ENCODE data around the gene NFIA. TPM values are rescaled to one million over a fixed set of nuclear protein-coding genes. Genes with fewer than 3 reads are reported as not detected.

The NFIA gene
- total and polyA plus RNA-seq, 2 donors (not counting 1 experiment from before 2014, with no cell fraction given), result 0.28 to 0.54 TPM

- intact Hi-C loops (cut with micrococcal nuclease), result no loop called here
- Histone ChIP-seq H3K9ac (ENCODE audit: low read length) (no peak overlapping the region), H3K4me1 (ENCODE audit: control insufficient read depth in 2 of 2, insufficient read depth in 2 of 2, low read length in 2 of 2) (no peaks in the 10 kb centered on the region), H4K20me1 (ENCODE audit: control insufficient read depth, insufficient read depth, low read length, poor library complexity, severe bottlenecking) (no peaks in the 10 kb centered on the region), H3K36me3 (replicated peaks in 1 of 2; ENCODE audit: control extremely low read depth in 1 of 2, control insufficient read depth in 1 of 2, extremely low read depth in 1 of 2, insufficient read depth in 2 of 2, low read length in 1 of 2) (no peaks in the 10 kb centered on the region), H3K27me3 (replicated peaks in 1 of 4; ENCODE audit: control extremely low read depth in 1 of 4, control insufficient read depth in 3 of 4, insufficient read depth in 4 of 4, low read length in 3 of 4) (no peaks in the 10 kb centered on the region), H3K4me3 (ENCODE audit: control extremely low read depth in 1 of 5, extremely low read depth in 1 of 5, insufficient read depth in 1 of 5, low read depth in 2 of 5, low read length in 4 of 5) (no peak overlapping the region), H3K79me2 (ENCODE audit: control insufficient read depth, insufficient read depth, low read length) (no peaks in the 10 kb centered on the region), H2AFZ (ENCODE audit: insufficient read depth, low read depth, low read length, poor library complexity, severe bottlenecking) (no peak overlapping the region), H3K27ac (ENCODE audit: low read length in 2 of 2) (no peak overlapping the region), H3K4me2 (replicated peaks; ENCODE audit: low read depth, low read length, poor library complexity, severe bottlenecking) (no peak overlapping the region), H3K9me3 (ENCODE audit: control extremely low read depth in 1 of 3, control insufficient read depth in 2 of 3, insufficient read depth in 1 of 3, low read length in 2 of 3) (no peaks in the 10 kb centered on the region)
- CTCF ChIA-PET, result no interaction called here
- POLR2A ChIA-PET, result no interaction called here
- peaks cover 6% of the 10 kb centered on the region for H3K27me3 Mint-ChIP-seq
- H3K9me3 Mint-ChIP-seq (ENCODE audit: insufficient read depth), result no peaks in the 10 kb centered on the region
- H3K4me1 Mint-ChIP-seq, result no peaks in the 10 kb centered on the region
- H3K27ac Mint-ChIP-seq, result no peak overlapping the region
- no peak overlapping the region for H3K4me3 Mint-ChIP-seq
- TF ChIP-seq, protein P1, sequence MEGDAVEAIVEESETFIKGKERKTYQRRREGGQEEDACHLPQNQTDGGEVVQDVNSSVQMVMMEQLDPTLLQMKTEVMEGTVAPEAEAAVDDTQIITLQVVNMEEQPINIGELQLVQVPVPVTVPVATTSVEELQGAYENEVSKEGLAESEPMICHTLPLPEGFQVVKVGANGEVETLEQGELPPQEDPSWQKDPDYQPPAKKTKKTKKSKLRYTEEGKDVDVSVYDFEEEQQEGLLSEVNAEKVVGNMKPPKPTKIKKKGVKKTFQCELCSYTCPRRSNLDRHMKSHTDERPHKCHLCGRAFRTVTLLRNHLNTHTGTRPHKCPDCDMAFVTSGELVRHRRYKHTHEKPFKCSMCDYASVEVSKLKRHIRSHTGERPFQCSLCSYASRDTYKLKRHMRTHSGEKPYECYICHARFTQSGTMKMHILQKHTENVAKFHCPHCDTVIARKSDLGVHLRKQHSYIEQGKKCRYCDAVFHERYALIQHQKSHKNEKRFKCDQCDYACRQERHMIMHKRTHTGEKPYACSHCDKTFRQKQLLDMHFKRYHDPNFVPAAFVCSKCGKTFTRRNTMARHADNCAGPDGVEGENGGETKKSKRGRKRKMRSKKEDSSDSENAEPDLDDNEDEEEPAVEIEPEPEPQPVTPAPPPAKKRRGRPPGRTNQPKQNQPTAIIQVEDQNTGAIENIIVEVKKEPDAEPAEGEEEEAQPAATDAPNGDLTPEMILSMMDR (IDR thresholded peaks at IDR 0.05), result no peak
- no peak for TF ChIP-seq EZH2 (IDR thresholded peaks at IDR 0.05; ENCODE audit: borderline replicate concordance, insufficient read depth, low read depth, low read length, poor library complexity, severe bottlenecking)
- ATAC-seq (ENCODE audit: low read depth) (no peak), DNase-seq (no peak)
- WGBS (ENCODE audit: insufficient coverage), result 60% methylated on average over 2 of the region's 4 CpGs
These were observed 404.6 kb downstream of the NFIA start for GRCh38 chr1:61486783-61487536.

DNA sequence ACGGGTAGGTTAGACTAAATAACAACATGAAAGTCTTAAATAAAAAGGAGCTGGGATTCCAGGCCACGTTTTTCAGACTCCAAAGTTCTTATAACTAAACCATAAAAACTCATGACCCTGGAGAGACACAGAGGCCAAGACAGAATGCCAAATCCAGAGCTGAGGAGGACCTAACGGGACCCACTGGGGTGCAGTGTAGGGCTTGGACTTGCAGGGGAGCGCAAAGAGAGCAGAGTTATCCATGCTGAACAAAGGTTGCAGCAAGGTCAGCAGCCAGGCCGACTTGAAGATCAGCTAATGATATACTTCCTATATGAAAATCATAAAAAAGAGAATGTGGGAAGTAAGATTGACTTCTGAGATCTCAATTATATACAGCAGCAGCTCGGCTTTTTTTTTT is 405.4 kb downstream of the NFIA start:
- TF ChIP-seq EZH2 (IDR thresholded peaks at IDR 0.05; ENCODE audit: borderline replicate concordance, insufficient read depth, low read depth, low read length, poor library complexity, severe bottlenecking), result no peak
- TF ChIP-seq, protein P1 (IDR thresholded peaks at IDR 0.05), result no peak
- Mint-ChIP-seq H3K4me1 (no peaks in the 10 kb centered on the region), H3K4me3 (no peak overlapping the region), H3K27ac (no peak overlapping the region), H3K9me3 (ENCODE audit: insufficient read depth) (no peaks in the 10 kb centered on the region), H3K27me3 (peaks cover 4% of the 10 kb centered on the region)
- H3K36me3 ChIP-seq (replicated peaks in 1 of 2; ENCODE audit: control extremely low read depth in 1 of 2, control insufficient read depth in 1 of 2, extremely low read depth in 1 of 2, insufficient read depth in 2 of 2, low read length in 1 of 2), result no peaks in the 10 kb centered on the region
- no peak overlapping the region for H3K9ac ChIP-seq (ENCODE audit: low read length)
- H3K27me3 ChIP-seq (replicated peaks in 1 of 4; ENCODE audit: control extremely low read depth in 1 of 4, control insufficient read depth in 3 of 4, insufficient read depth in 4 of 4, low read length in 3 of 4), result no peaks in the 10 kb centered on the region
- H3K27ac ChIP-seq (ENCODE audit: low read length in 2 of 2), result no peak overlapping the region
- no peaks in the 10 kb centered on the region for H3K4me1 ChIP-seq (ENCODE audit: control insufficient read depth in 2 of 2, insufficient read depth in 2 of 2, low read length in 2 of 2)
- H2AFZ ChIP-seq (ENCODE audit: insufficient read depth, low read depth, low read length, poor library complexity, severe bottlenecking), result no peak overlapping the region
- DNase-seq (no peak), ATAC-seq (ENCODE audit: low read depth) (no peak)
- no peaks in the 10 kb centered on the region for H4K20me1 ChIP-seq (ENCODE audit: control insufficient read depth, insufficient read depth, low read length, poor library complexity, severe bottlenecking)
- H3K9me3 ChIP-seq (ENCODE audit: control extremely low read depth in 1 of 3, control insufficient read depth in 2 of 3, insufficient read depth in 1 of 3, low read length in 2 of 3), result no peaks in the 10 kb centered on the region
- no peak overlapping the region for H3K4me3 ChIP-seq (ENCODE audit: control extremely low read depth in 1 of 5, extremely low read depth in 1 of 5, insufficient read depth in 1 of 5, low read depth in 2 of 5, low read length in 4 of 5)
- POLR2A ChIA-PET, result no interaction called here
- 100% methylated on average over 1 of the region's 6 CpGs for WGBS (ENCODE audit: insufficient coverage)
- intact Hi-C loops (cut with micrococcal nuclease), result no loop called here
- CTCF ChIA-PET, result no interaction called here
- H3K79me2 ChIP-seq (ENCODE audit: control insufficient read depth, insufficient read depth, low read length), result no peaks in the 10 kb centered on the region
- no peak overlapping the region for H3K4me2 ChIP-seq (replicated peaks; ENCODE audit: low read depth, low read length, poor library complexity, severe bottlenecking)

Measured in B cell (primary cell).